SK-N-MC (cell line): ENCODE results near the gene MASP2.
A peak's percentile ranks its signal among the peaks of the same experiment; 100 is the strongest.

Experiments used
- DNase-seq: peaks from one replicate; pipeline ENCODE4 v3.0.0-alpha.2; 2011; ENCODE audit warnings: low read depth, low spot score
- H3K27ac ChIP-seq: fragments of 200-600 bp; sonication (generic); 2 replicates; pipeline ENCODE4 v1.5.1; 2016; ENCODE audit warnings: mixed run types
- H3K36me3 ChIP-seq: fragments of 200-600 bp; sonication (generic); 2 replicates; pipeline ENCODE4 v1.6.1; 2017; ENCODE audit warnings: antibody characterized with exemption, low read length, mixed read lengths; ENCODE audit not compliant: insufficient read depth
- H3K4me3 ChIP-seq: fragments of 200-600 bp; sonication (generic); 2 replicates; pipeline ENCODE4 v1.5.1; 2016
- H3K9ac ChIP-seq: fragments of 200-600 bp; sonication (generic); 2 replicates; pipeline ENCODE4 v1.8.0; 2017; ENCODE audit warnings: mixed run types, mixed read lengths; ENCODE audit not compliant: insufficient read length
- H3K9me3 ChIP-seq: fragments of 200-600 bp; sonication (generic); 2 replicates; pipeline ENCODE4 v1.6.1; 2017; ENCODE audit warnings: low read depth, mild to moderate bottlenecking, antibody characterized with exemption, low read length, moderate library complexity, mixed read lengths
- EZH2 ChIP-seq: fragments of 200-600 bp; sonication (generic); IDR thresholded peaks from one replicate; pipeline ENCODE4 v1.6.1; 2017; ENCODE audit warnings: antibody characterized with exemption
- FOXP2 ChIP-seq: optimal IDR thresholded peaks from 2 replicates; pipeline ENCODE3; 2011; ENCODE audit warnings: mild to moderate bottlenecking, moderate library complexity; ENCODE audit not compliant: insufficient read depth; ENCODE audit errors: extremely low read length, control extremely low read depth
- POLR2AphosphoS5 ChIP-seq: IDR thresholded peaks from 2 replicates; pipeline ENCODE4 v1.6.1; 2012; ENCODE audit warnings: mild to moderate bottlenecking, low read depth, low read length, borderline replicate concordance

Gene MASP2

GRCh38 chr1:11059968-11060830 is 13.2 kb upstream of the MASP2 start, which contains the start of gene SRM:
Gene SRM, minus strand, starts transcription at chr1:11060018. Its CDS starts 75 bp downstream, at chr1:11059943.
- Histone ChIP-seq H3K4me3 (peak within 1 kb of the TSS; percentile 98), H3K36me3 (peaks cover 34% of the 10 kb centered on the region), H3K9ac (peak within 1 kb of the TSS; percentile 93), H3K9me3 (no peaks in the 10 kb centered on the region), H3K27ac (peak within 1 kb of the TSS; percentile 20)
- no peak for DNase-seq
- TF ChIP-seq FOXP2, result no peak
- TF ChIP-seq POLR2AphosphoS5, result peak; percentile 87

DNA sequence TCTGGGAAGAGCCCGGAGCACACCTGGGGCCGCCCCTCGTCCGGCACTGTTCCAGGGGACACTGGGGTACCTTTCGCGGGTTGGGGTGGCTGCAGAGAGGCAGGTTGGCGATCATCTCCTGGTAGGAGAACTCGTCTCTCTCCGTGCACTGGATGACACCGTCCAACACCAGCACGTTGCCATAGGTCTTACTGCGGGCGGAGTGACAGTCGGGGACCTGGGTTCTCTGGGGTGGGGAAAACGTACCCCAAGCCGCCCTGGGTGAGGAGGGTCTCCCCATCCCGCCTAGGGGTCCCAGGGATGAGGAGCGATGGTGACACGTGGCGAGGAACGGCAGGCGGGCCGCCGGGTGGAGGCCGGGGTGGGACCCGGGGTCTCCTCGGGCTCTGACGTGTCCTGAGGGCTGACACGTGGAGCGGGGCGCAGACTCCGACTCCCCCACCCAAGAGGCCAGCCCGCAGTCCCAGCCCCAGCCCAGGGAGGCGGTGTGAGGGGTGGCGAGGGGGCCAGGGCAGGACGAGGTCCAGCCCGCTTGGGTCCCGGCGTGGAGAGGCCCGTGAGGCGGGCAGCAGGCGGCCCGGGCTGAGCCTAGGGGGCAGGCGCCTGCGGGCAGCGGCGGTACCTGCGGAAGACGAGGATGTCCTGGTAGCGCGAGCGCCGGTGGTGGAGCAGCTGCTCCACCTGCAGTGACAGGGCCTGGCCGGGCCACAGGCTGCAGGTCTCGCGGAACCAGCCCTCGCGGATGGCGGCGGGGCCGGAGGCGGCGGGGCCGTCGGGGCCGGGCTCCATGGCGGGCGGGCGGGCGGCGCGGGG is 12.3 kb upstream of the MASP2 start:
- TF ChIP-seq EZH2 (no peak), FOXP2 (no peak), POLR2AphosphoS5 (no peak)
- peaks cover 31% of the 10 kb centered on the region for H3K36me3 ChIP-seq
- peak overlapping the region; percentile 92 for H3K4me3 ChIP-seq
- no peak for DNase-seq
- no peaks in the 10 kb centered on the region for H3K9me3 ChIP-seq
- 0 out of 2 replicates have a peak overlapping the region, but pooled peaks have one; percentile 19 for H3K27ac ChIP-seq
- peak overlapping the region; percentile 91 for H3K9ac ChIP-seq

GRCh38 chr1:11058595-11059154 is 11.6 kb upstream of the MASP2 start:
- Histone ChIP-seq H3K9ac (peak overlapping the region; percentile 91), H3K9me3 (no peaks in the 10 kb centered on the region), H3K4me3 (peak overlapping the region; percentile 92), H3K36me3 (peaks cover 32% of the 10 kb centered on the region), H3K27ac (no peak overlapping the region)
- no peak for DNase-seq
- no peak for TF ChIP-seq FOXP2
- TF ChIP-seq EZH2, result no peak
- TF ChIP-seq POLR2AphosphoS5, result no peak

GRCh38 chr1:11058026-11058425 is 11.0 kb upstream of the MASP2 start:
- Histone ChIP-seq H3K4me3 (no peak overlapping the region), H3K9ac (no peak overlapping the region), H3K36me3 (peaks cover 29% of the 10 kb centered on the region), H3K9me3 (no peaks in the 10 kb centered on the region), H3K27ac (no peak overlapping the region)
- TF ChIP-seq POLR2AphosphoS5 (no peak), FOXP2 (no peak), EZH2 (no peak)
- DNase-seq, result no peak

DNA sequence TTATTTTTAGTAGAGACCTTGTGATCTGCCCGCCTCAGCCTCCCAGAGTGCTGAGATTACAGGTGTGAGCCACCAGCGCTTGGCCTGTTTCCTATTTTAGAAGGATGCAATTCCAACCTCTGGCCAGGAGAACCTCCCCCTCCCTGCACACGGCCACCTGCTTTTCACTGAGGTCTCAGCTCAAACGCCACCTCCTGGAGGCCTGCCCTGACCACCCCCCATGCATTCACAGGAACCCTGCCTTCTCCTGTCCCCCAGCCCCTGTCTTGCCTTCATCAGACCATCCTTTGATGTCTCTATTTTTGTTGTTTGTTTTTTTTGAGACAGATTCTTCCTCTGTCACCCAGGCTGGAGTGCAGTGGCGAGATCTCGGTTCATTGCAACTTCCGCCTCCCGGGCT is 10.4 kb upstream of the MASP2 start:
- DNase-seq, result no peak
- Histone ChIP-seq H3K9ac (no peak overlapping the region), H3K36me3 (peaks cover 29% of the 10 kb centered on the region), H3K27ac (no peak overlapping the region), H3K9me3 (no peaks in the 10 kb centered on the region), H3K4me3 (no peak overlapping the region)
- TF ChIP-seq EZH2 (no peak), FOXP2 (no peak), POLR2AphosphoS5 (no peak)

GRCh38 chr1:11056504-11056903 is 9.5 kb upstream of the MASP2 start:
- Histone ChIP-seq H3K27ac (no peak overlapping the region), H3K9ac (no peak overlapping the region)

DNA sequence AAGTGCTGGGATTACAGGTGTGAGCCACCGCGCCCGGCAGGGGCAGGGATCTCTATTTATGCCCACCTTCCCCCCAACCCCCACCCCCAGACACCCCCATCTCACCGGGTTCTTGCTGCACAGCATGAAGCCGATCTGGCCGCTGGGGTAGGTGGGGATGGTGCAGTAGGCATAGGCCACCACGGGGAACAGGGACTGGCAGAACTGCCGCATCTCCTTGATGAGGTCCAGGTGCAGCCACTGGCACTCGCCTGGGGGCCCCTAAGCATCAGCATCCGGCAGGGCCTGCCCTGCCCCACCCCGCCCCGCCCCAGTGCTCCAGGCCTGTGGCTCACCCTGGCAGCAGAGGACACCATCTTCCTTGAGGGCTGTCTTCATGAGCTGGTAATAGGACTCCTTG is 8.6 kb upstream of the MASP2 start:
- Histone ChIP-seq H3K9ac (no peak overlapping the region), H3K36me3 (peaks cover 25% of the 10 kb centered on the region), H3K9me3 (no peaks in the 10 kb centered on the region), H3K4me3 (no peak overlapping the region), H3K27ac (no peak overlapping the region)
- DNase-seq, result no peak
- TF ChIP-seq POLR2AphosphoS5 (no peak), FOXP2 (no peak), EZH2 (no peak)

More at GRCh38 chr1:11056504-11056903, 9.5 kb upstream of the MASP2 start:
- Histone ChIP-seq H3K36me3 (peaks cover 25% of the 10 kb centered on the region), H3K9me3 (no peaks in the 10 kb centered on the region), H3K4me3 (no peak overlapping the region)
- TF ChIP-seq EZH2, result no peak
- TF ChIP-seq POLR2AphosphoS5, result no peak
- TF ChIP-seq FOXP2, result no peak
- DNase-seq, result no peak

DNA sequence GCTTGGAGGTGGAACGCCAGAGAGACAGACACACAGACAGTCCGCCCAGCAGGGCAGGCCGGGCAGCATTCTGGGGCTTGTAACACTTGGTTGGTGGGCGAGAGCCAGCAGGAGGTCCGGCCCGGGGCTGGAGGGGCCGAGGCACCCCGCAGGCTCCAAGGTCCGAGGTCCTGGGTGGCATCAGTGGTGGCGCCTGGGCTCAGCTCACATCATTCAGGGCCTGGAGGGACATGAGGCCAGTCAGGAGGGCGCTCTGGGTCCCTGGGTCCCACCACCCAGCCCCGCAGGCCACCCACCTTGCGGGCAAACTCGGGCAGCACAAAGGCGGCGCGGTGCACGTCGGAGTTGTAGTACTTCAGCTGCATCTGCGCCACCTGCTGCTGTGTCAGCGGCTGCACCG is 7.6 kb upstream of the MASP2 start:
- no peak overlapping the region for H3K27ac ChIP-seq
- TF ChIP-seq FOXP2 (no peak), POLR2AphosphoS5 (no peak), EZH2 (no peak)
- H3K9me3 ChIP-seq, result no peaks in the 10 kb centered on the region
- H3K4me3 ChIP-seq, result no peak overlapping the region
- no peak overlapping the region for H3K9ac ChIP-seq
- peaks cover 25% of the 10 kb centered on the region for H3K36me3 ChIP-seq
- DNase-seq, result no peak
